Stomach (tissue), 9 donors: ENCODE measurements around the gene NRP1. TPM values are rescaled to one million over a fixed set of nuclear protein-coding genes. Genes with fewer than 3 reads are reported as not detected.

Experiments
- DNase-seq, 2 donors: peaks; one replicate each; pipeline versions ENCODE4 v3.0.0 to v3.0.0-alpha.2; 2013 to 2019
- H3K27ac ChIP-seq, 5 donors: fragments of 200-600 bp in 4 of 5; sonication (generic) in 4 of 5; one replicate each; pipeline ENCODE4 v1.5.1; 2013 to 2019; ENCODE audit warnings: mild to moderate bottlenecking in 1 of 5, moderate library complexity in 1 of 5
- H3K27me3 ChIP-seq, 3 donors: fragments of 200-600 bp; sonication (generic); one replicate each; pipeline ENCODE4 v1.5.1; 2017 to 2019; ENCODE audit warnings: mixed run types in 1 of 3
- H3K36me3 ChIP-seq, 4 donors: fragments of 200-600 bp; sonication (generic); 1 replicate in 3 of 4; 2 replicates in 1 of 4; pipeline ENCODE4 v1.5.1; 2016 to 2019
- H3K4me1 ChIP-seq, 4 donors: fragments of 200-600 bp; sonication (generic); one replicate each; pipeline ENCODE4 v1.5.1; 2016 to 2019
- H3K4me3 ChIP-seq, 4 donors: fragments of 200-600 bp; sonication (generic) in 3 of 4; one replicate each; pipeline ENCODE4 v1.5.1; 2016 to 2019; ENCODE audit warnings: mild to moderate bottlenecking in 1 of 4
- H3K9me3 ChIP-seq, 4 donors: fragments of 200-600 bp; sonication (generic); one replicate each; pipeline ENCODE4 v1.5.1; 2016 to 2019
- EP300 ChIP-seq: sonication (generic); formaldehyde crosslinking; IDR thresholded peaks from one replicate; pipeline ENCODE4 v1.6.1; 2017; ENCODE audit warnings: antibody characterized with exemption
- POLR2A ChIP-seq, 4 donors: fragments of 450-650 bp; IDR thresholded peaks; one replicate each; pipeline ENCODE4 v1.6.1; 2016; ENCODE audit warnings: antibody characterized with exemption in 4 of 4, control low read depth in 2 of 4, mild to moderate bottlenecking in 1 of 4, moderate library complexity in 1 of 4
- POLR2AphosphoS5 ChIP-seq, 3 donors: sonication (generic); formaldehyde crosslinking; IDR thresholded peaks; one replicate each; pipeline ENCODE4 v1.6.1; 2016; ENCODE audit warnings: antibody characterized with exemption in 3 of 3
- WGBS, 5 donors: extraction: QIAGEN DNeasy Blood & Tissue Kit in 3 of 5; methylation state at CpG; one replicate each; pipeline versions ENCODE4 v1.1.5 to v1.1.7; 2013 to 2018; 5-methylcytosine and 5-hydroxymethylcytosine counted together
- intact Hi-C: fragments of 100-400 bp; cut with DNase I; formaldehyde crosslinking; loops from one replicate; pipeline ENCODE4 v1.15.1; 2023; ENCODE audit warnings: low total_unique reads
- polyA plus RNA-seq, 3 donors: library from polyadenylated mRNA; stranded (reverse); fragments of 200-250 nt; gene quantifications; one replicate each; pipeline ENCODE4 v1.2.3, GENCODE V29; 2013
- total RNA-seq, 5 donors: library from RNA; depleted of rRNA; stranded (reverse); fragments of >200 nt; gene quantifications; one replicate each; pipeline versions ENCODE4 v1.1.0 to v1.2.3, GENCODE V29; 2014 to 2016
- TF ChIP-seq, protein P1 (sequence below), 7 experiments: fragments of 450-650 bp in 4 of 7; fragments of 200-600 bp in 3 of 7; sonication (generic) in 3 of 7; IDR thresholded peaks; one replicate each; pipeline ENCODE4 v1.5.1; 2016 to 2019; ENCODE audit warnings: antibody characterized with exemption in 7 of 7, control low read depth in 2 of 7, mild to moderate bottlenecking in 1 of 7
- donor health status: healthy with polysubstance abuse.
- donor health status: Bipolar disorder and iron deficiency.
- donor health status: healthy.

The NRP1 gene
- total and polyA plus RNA-seq, 8 donors, result 4.6 to 94.7 (median 13.0) TPM

DNA sequence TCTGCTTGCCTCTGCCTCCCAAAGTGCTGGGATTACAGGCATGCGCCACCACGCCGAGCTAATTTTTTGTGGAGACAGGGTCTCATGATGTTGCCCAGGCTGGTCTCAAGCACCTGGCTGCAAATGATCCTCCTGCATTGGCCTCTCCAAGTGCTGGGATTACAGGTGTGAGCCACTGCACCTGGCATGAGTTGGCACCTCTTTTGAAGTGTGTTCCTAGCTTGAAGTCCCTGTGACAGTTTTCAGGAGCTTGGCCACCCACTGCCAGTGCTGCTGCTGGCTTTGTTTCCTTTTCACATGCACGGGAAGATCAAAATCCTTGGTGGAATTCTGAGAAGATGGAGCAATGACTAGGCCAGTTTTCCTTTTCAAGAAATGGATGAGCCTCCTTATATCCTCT is 126.3 kb downstream of the NRP1 start:
- Histone ChIP-seq H3K27ac (no peak overlapping the region), H3K27me3 (no peaks in the 10 kb centered on the region), H3K4me3 (no peak overlapping the region), H3K9me3 (no peaks in the 10 kb centered on the region), H3K36me3 (peaks cover 6 to 43% (median 37%) of the 10 kb centered on the region in 4 donors), H3K4me1 (peaks cover 0 to 19% (median 6%) of the 10 kb centered on the region in 4 donors)
- TF ChIP-seq POLR2AphosphoS5 (IDR thresholded peaks at IDR 0.05), result no peak
- WGBS, 5 donors, result 83 to 96% (median 94%) methylated on average over 4 of the region's 4 CpGs
- DNase-seq, result no peak
- intact Hi-C loops, result no loop called here

DNA sequence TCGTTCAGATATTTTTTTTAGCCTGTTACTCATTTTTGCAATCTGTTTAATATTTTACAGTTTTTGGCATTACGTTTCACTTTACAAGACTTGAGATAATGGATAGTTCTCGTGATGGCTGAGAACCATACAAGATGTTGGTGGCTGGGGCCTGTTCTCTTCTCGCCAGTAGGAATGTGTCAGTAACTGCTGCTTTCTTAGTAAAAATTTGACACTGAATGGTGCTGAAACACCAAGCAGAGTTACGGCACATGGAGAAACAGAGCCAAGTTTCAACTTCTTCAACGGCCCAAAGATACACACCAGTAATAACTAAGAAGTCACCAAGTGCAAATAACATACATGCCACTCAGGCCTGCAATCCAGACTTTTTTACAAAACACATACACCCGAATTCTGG is 130.4 kb downstream of the NRP1 start:
- TF ChIP-seq, protein P1, sequence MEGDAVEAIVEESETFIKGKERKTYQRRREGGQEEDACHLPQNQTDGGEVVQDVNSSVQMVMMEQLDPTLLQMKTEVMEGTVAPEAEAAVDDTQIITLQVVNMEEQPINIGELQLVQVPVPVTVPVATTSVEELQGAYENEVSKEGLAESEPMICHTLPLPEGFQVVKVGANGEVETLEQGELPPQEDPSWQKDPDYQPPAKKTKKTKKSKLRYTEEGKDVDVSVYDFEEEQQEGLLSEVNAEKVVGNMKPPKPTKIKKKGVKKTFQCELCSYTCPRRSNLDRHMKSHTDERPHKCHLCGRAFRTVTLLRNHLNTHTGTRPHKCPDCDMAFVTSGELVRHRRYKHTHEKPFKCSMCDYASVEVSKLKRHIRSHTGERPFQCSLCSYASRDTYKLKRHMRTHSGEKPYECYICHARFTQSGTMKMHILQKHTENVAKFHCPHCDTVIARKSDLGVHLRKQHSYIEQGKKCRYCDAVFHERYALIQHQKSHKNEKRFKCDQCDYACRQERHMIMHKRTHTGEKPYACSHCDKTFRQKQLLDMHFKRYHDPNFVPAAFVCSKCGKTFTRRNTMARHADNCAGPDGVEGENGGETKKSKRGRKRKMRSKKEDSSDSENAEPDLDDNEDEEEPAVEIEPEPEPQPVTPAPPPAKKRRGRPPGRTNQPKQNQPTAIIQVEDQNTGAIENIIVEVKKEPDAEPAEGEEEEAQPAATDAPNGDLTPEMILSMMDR (IDR thresholded peaks at IDR 0.05), result no peak
- TF ChIP-seq EP300, result no peak
- no peak for TF ChIP-seq POLR2AphosphoS5 (IDR thresholded peaks at IDR 0.05)
- no peak for TF ChIP-seq POLR2A (IDR thresholded peaks at IDR 0.05)
- Histone ChIP-seq H3K9me3 (no peaks in the 10 kb centered on the region), H3K36me3 (peaks cover 3 to 51% (median 39%) of the 10 kb centered on the region in 4 donors), H3K4me3 (no peak overlapping the region), H3K27ac (no peak overlapping the region), H3K4me1 (peaks cover 0 to 8% (median 1%) of the 10 kb centered on the region in 4 donors), H3K27me3 (no peaks in the 10 kb centered on the region)
- intact Hi-C loops, result no loop called here
- no peak for DNase-seq
- WGBS, 5 donors, result 59 to 87% (median 73%) methylated on average over 7 of the region's 7 CpGs

DNA sequence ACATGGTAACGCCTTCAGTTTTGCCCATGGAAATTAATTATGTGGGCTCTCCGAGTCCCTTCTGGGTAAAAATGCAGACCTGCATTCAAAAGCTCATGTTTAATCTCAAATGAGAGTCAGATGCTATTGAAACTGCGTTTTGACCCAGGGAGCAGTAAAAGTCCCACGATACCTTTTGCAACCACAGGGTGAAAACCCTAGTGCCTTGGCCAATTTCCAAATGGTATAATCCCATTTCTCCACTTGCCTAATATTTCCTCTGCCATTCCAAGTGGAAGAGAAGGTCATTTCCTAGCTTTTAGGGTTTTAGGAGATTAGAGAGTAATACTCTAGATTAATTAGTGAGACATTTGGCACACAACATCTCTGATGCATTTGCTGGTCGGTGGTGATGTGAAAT is 132.5 kb downstream of the NRP1 start:
- 67 to 80% (median 72%) methylated on average over 5 of the region's 5 CpGs for WGBS, 5 donors
- peaks cover 3 to 35% (median 28%) of the 10 kb centered on the region in 4 donors for H3K36me3 ChIP-seq
- no peak for TF ChIP-seq POLR2A (IDR thresholded peaks at IDR 0.05)
- TF ChIP-seq POLR2AphosphoS5 (IDR thresholded peaks at IDR 0.05), result no peak
- TF ChIP-seq, protein P1 (IDR thresholded peaks at IDR 0.05), result no peak
- no peak for TF ChIP-seq EP300
- no peak for DNase-seq
- no peaks in the 10 kb centered on the region for H3K27me3 ChIP-seq
- H3K4me3 ChIP-seq, result no peak overlapping the region
- intact Hi-C loops, result no loop called here
- H3K9me3 ChIP-seq, result no peaks in the 10 kb centered on the region
- peaks cover 12 to 29% (median 16%) of the 10 kb centered on the region in 4 donors for H3K4me1 ChIP-seq
- no peak overlapping the region for H3K27ac ChIP-seq

DNA sequence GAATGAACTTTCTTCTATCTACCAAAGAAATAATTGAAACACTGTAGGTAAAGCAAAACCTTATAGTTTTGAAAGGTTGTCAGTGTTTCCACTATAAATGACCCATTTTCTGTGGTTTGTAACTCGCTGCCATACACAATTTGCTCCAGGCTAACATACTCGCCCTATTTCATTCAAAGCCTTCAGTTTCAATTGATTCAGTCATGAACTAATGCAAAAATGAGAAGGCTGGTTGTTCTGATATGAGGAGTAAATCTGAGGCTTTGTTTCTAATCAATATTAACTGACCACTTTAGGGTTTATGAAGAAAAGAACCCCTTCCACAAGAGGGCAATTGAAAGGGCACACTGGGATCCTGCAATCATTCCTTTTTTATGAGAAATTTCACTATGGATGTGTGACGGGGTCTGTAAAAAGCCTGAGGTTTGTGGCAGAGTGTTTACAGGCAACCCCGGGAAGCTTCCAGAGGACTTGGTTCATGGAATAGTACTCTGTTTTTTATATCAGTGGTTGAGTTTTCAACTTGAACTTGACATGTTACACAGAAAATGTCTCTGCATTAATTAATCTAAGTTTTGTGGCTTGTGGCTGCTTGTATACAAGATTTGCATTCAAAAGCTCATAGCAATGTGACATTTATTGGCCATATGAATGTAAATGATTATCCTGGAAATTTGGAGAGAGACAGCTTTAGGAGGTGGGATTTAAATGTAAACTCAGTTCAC is 133.2 kb downstream of the NRP1 start:
- H3K4me3 ChIP-seq, result no peak overlapping the region
- no peak overlapping the region for H3K27ac ChIP-seq
- WGBS, 5 donors, result 81 to 95% (median 90%) methylated on average over 4 of the region's 4 CpGs
- no peaks in the 10 kb centered on the region for H3K9me3 ChIP-seq
- intact Hi-C loops, result no loop called here
- peaks cover 3 to 33% (median 21%) of the 10 kb centered on the region in 4 donors for H3K36me3 ChIP-seq
- no peak for TF ChIP-seq POLR2AphosphoS5 (IDR thresholded peaks at IDR 0.05)
- TF ChIP-seq, protein P1 (IDR thresholded peaks at IDR 0.05), result no peak
- TF ChIP-seq EP300, result no peak
- no peak for TF ChIP-seq POLR2A (IDR thresholded peaks at IDR 0.05)
- H3K4me1 ChIP-seq, result peaks cover 18 to 36% (median 24%) of the 10 kb centered on the region in 4 donors
- no peak for DNase-seq
- no peaks in the 10 kb centered on the region for H3K27me3 ChIP-seq

DNA sequence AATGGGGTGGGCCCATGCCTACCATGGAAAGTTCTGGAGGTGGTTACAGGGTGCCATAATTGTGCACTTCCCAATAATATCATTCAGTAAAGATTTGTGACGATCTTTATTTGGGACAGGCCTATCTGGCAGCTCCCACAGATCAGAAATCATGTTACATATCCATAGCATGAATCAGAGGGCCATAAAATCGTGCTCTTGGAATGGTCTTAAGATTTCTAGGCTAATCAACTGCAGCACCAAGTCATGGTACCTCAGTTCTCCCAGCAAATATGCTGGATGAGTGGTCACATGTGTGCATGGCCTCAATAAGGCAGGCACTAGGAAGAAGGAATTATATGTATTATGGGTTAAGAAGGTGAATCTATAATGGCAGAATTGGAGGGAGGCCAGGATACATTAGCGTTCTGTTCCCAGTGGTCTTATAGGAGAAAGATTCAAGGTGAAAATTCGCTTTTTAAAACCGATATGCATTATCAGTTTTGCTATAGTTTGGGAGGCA is 134.7 kb downstream of the NRP1 start:
- 48 to 69% (median 56%) methylated on average over 5 of the region's 5 CpGs for WGBS, 5 donors

More for the DNA sequence above, 134.7 kb downstream of the NRP1 start:
- intact Hi-C loops, result loop anchor here (10.0 kb wide), 1 partner anchor 135 kb away; the partner anchor contains the start of gene NRP1
- Histone ChIP-seq H3K36me3 (peaks cover 3 to 27% (median 10%) of the 10 kb centered on the region in 4 donors), H3K4me1 (peaks cover 28 to 51% (median 36%) of the 10 kb centered on the region in 4 donors), H3K27me3 (no peaks in the 10 kb centered on the region), H3K27ac (no peak overlapping the region), H3K4me3 (no peak overlapping the region), H3K9me3 (no peaks in the 10 kb centered on the region)
- TF ChIP-seq, protein P1 (IDR thresholded peaks at IDR 0.05), result no peak
- TF ChIP-seq POLR2A (IDR thresholded peaks at IDR 0.05), result no peak
- TF ChIP-seq EP300, result no peak
- no peak for TF ChIP-seq POLR2AphosphoS5 (IDR thresholded peaks at IDR 0.05)
- no peak for DNase-seq
